HL-60 (cell line): ENCODE results near the gene FADS6.

Experiments
- DNase-seq, 2 experiments: peaks; one replicate each; pipeline ENCODE4 v3.0.0-alpha.2; 2010 to 2020; ENCODE audit warnings: low read depth in 1 of 2, low spot score in 1 of 2
- H3K27ac ChIP-seq: fragments of 250-450 bp; sonication (Bioruptor Pico); replicated peaks from 2 replicates; pipeline ENCODE4 v1.5.1; 2020; ENCODE audit warnings: mild to moderate bottlenecking, moderate library complexity
- H3K27me3 ChIP-seq: fragments of 250-450 bp; sonication (Bioruptor Pico); 2 replicates; pipeline ENCODE4 v1.5.1; 2021; ENCODE audit warnings: mild to moderate bottlenecking, moderate library complexity; ENCODE audit not compliant: insufficient read depth, poor library complexity, severe bottlenecking
- H3K4me3 ChIP-seq: replicated peaks from 2 replicates; pipeline ENCODE4 v1.5.1; 2011; ENCODE audit warnings: mild to moderate bottlenecking, control low read depth, low read length; ENCODE audit not compliant: insufficient read depth
- CTCF ChIP-seq: IDR thresholded peaks from one replicate; pipeline ENCODE4 v1.5.1; 2011; ENCODE audit warnings: low read length, control low read depth, inconsistent platforms; ENCODE audit not compliant: insufficient read depth
- GABPA ChIP-seq: IDR thresholded peaks from 2 replicates; pipeline ENCODE4 v1.6.1; 2012; ENCODE audit warnings: low read depth
- POLR2AphosphoS5 ChIP-seq: IDR thresholded peaks from 2 replicates; pipeline ENCODE4 v1.6.1; 2012; ENCODE audit warnings: low read depth
- REST ChIP-seq: IDR thresholded peaks from 2 replicates; pipeline ENCODE4 v1.6.1; 2012; ENCODE audit warnings: low read depth; ENCODE audit not compliant: insufficient replicate concordance
- SPI1 ChIP-seq: IDR thresholded peaks from 2 replicates; pipeline ENCODE4 v1.6.1; 2012; ENCODE audit warnings: low read depth, mild to moderate bottlenecking, borderline replicate concordance

Gene FADS6

GRCh38 chr17:74925242-74925641 lies 31.8 kb upstream of the FADS6 start:
- no peak for TF ChIP-seq POLR2AphosphoS5
- no peak for TF ChIP-seq CTCF
- TF ChIP-seq GABPA = no peak
- H3K27ac ChIP-seq = no peak overlapping the region
- H3K4me3 ChIP-seq = no peak overlapping the region
- DNase-seq = no peak
- peaks cover 36% of the 10 kb centered on the region for H3K27me3 ChIP-seq

GRCh38 chr17:74924250-74924948 lies 31.0 kb upstream of the FADS6 start, which contains the start of gene OTOP2:
TSS of gene OTOP2 (plus strand) at chr17:74924273. CDS start at chr17:74924633, 360 bp downstream.
- Histone ChIP-seq H3K4me3 (peak within 1 kb of the TSS; percentile 11; the same call in 1 of the 2 replicates), H3K27ac (no peak within 1 kb of the TSS), H3K27me3 (peaks cover 36% of the 10 kb centered on the region)
- DNase-seq = peak; percentile 30 to 79
- no peak for TF ChIP-seq POLR2AphosphoS5
- TF ChIP-seq SPI1 = peak; percentile 97

GRCh38 chr17:74923538-74924249 lies 30.3 kb upstream of the FADS6 start:
- Histone ChIP-seq H3K27ac (no peak overlapping the region), H3K4me3 (peak overlapping the region; percentile 11; the same call in 1 of the 2 replicates), H3K27me3 (peaks cover 36% of the 10 kb centered on the region)
- TF ChIP-seq CTCF (peak; percentile 29), GABPA (no peak)
- DNase-seq = peak; percentile 52 to 55

GRCh38 chr17:74922694-74923537 lies 29.5 kb upstream of the FADS6 start, which contains the start of gene USH1G:
TSS of gene USH1G (minus strand) at chr17:74923255. CDS start at chr17:74923073, 182 bp downstream.
- no peak within 1 kb of the TSS for H3K27ac ChIP-seq
- no peak for DNase-seq
- no peak for TF ChIP-seq CTCF
- no peak for TF ChIP-seq POLR2AphosphoS5
- TF ChIP-seq SPI1 = no peak
- no peak for TF ChIP-seq GABPA
- no peak for TF ChIP-seq REST
- H3K4me3 ChIP-seq = peak within 1 kb of the TSS; percentile 11; the same call in 1 of the 2 replicates
- peaks cover 36% of the 10 kb centered on the region for H3K27me3 ChIP-seq
